HG02678 (cell line): ENCODE results near the gene PHOX2A.

Experiments used
- ATAC-seq: cut with Tn5 transposase; IDR thresholded peaks from one replicate; pipeline ENCODE4 v1.9.1; 2021; ENCODE audit warnings: mild to moderate bottlenecking, moderate library complexity; ENCODE audit not compliant: unreplicated experiment

PHOX2A gene

GRCh38 chr11:72235351-72236057, 8.5 kb downstream of the PHOX2A start:
- no peak for ATAC-seq

GRCh38 chr11:72234920-72235319, 9.1 kb downstream of the PHOX2A start:
- ATAC-seq, result no peak

GRCh38 chr11:72234514-72234830, 9.5 kb downstream of the PHOX2A start:
- ATAC-seq, result no peak

GRCh38 chr11:72233773-72234513, 10.0 kb downstream of the PHOX2A start:
- ATAC-seq, result no peak

- no peak for ATAC-seq
Observed at GRCh38 chr11:72233056-72233772, 10.8 kb downstream of the PHOX2A start.

- ATAC-seq, result no peak
Observed at GRCh38 chr11:72232260-72233055, 11.5 kb downstream of the PHOX2A start.

GRCh38 chr11:72231396-72232259, 12.3 kb downstream of the PHOX2A start:
- no peak for ATAC-seq

- no peak for ATAC-seq
Observed at GRCh38 chr11:72230764-72231365, 13.1 kb downstream of the PHOX2A start.

GRCh38 chr11:72229925-72230763, 13.8 kb downstream of the PHOX2A start:
- no peak for ATAC-seq

GRCh38 chr11:72229336-72229924, 14.5 kb downstream of the PHOX2A start:
- no peak for ATAC-seq

- no peak for ATAC-seq
Observed at GRCh38 chr11:72228844-72229231, 15.1 kb downstream of the PHOX2A start.

- ATAC-seq, result no peak
Observed at GRCh38 chr11:72228229-72228843, 15.6 kb downstream of the PHOX2A start.

- no peak for ATAC-seq
Observed at GRCh38 chr11:72227316-72228228, 16.4 kb downstream of the PHOX2A start.

GRCh38 chr11:72226701-72227100, 17.3 kb downstream of the PHOX2A start:
- ATAC-seq, result no peak

GRCh38 chr11:72225411-72225951, 18.5 kb downstream of the PHOX2A start:
- ATAC-seq, result no peak

GRCh38 chr11:72224564-72225410, 19.2 kb downstream of the PHOX2A start, which contains the start of gene INPPL1:
INPPL1 (plus strand) TSS chr11:72224767; CDS start chr11:72224985, 218 bp downstream.
- no peak for ATAC-seq
